Lower lobe of right lung (tissue), 2 donors: ENCODE data around the gene LIN9. TPM values are rescaled to one million over a fixed set of nuclear protein-coding genes. Genes with fewer than 3 reads are reported as not detected.

ENCODE experiments used
- ATAC-seq, 2 donors: fragments of 200-7000 bp; cut with Tn5 transposase; one replicate each; pipeline ENCODE4 v1.9.1; 2020 to 2022; ENCODE audit warnings: mild to moderate bottlenecking in 2 of 2, moderate library complexity in 2 of 2
- DNase-seq: peaks from one replicate; pipeline ENCODE4 v3.0.0-alpha.2; 2020
- H3K27ac ChIP-seq: fragments of 200-600 bp; one replicate; pipeline ENCODE4 v1.8.0; 2022
- H3K27me3 ChIP-seq: fragments of 200-600 bp; one replicate; pipeline ENCODE4 v1.8.0; 2022; ENCODE audit warnings: low read depth
- H3K36me3 ChIP-seq: fragments of 200-600 bp; one replicate; pipeline ENCODE4 v1.8.0; 2022; ENCODE audit warnings: mild to moderate bottlenecking
- H3K4me1 ChIP-seq: fragments of 200-600 bp; one replicate; pipeline ENCODE4 v1.8.0; 2022
- H3K4me3 ChIP-seq: fragments of 200-600 bp; one replicate; pipeline ENCODE4 v1.8.0; 2022; ENCODE audit warnings: mild to moderate bottlenecking
- H3K9me3 ChIP-seq: fragments of 200-600 bp; one replicate; pipeline ENCODE4 v1.8.0; 2022
- CTCF ChIP-seq: fragments of 200-600 bp; IDR thresholded peaks from one replicate; pipeline ENCODE4 v1.8.0; 2022; ENCODE audit warnings: antibody characterized with exemption, mild to moderate bottlenecking
- intact Hi-C: fragments of 100-400 bp; cut with DNase I; formaldehyde crosslinking; loops from one replicate; pipeline ENCODE4 v1.11.0; 2022
- total RNA-seq: library from RNA; stranded (reverse); fragmentation: NEBNext Ultra II Directional; extraction: Animal tissue kit (Norgen Biotek cat#: 25700); gene quantifications from one replicate; pipeline ENCODE4 v1.2.1, GENCODE V29; 2021
- donor health status: DM: no; HTN: yes; CAD: no; lungs with severe emphysema.

LIN9 gene
- total RNA-seq, 1 donor from 2014 or later: 3.5 TPM

GRCh38 chr1:226217273-226217672 lies 91.7 kb downstream of the LIN9 start:
- H3K27me3 ChIP-seq: no peaks in the 10 kb centered on the region
- TF ChIP-seq CTCF: no peak
- DNase-seq (no peak), ATAC-seq (no peak)
- H3K4me3 ChIP-seq: no peak overlapping the region
- no peaks in the 10 kb centered on the region for H3K4me1 ChIP-seq
- H3K27ac ChIP-seq: no peak overlapping the region
- H3K36me3 ChIP-seq: no peaks in the 10 kb centered on the region
- intact Hi-C loops: no loop called here
- H3K9me3 ChIP-seq: no peaks in the 10 kb centered on the region

GRCh38 chr1:226216056-226216455 lies 92.9 kb downstream of the LIN9 start:
- Histone ChIP-seq H3K27me3 (no peaks in the 10 kb centered on the region), H3K4me1 (no peaks in the 10 kb centered on the region), H3K36me3 (no peaks in the 10 kb centered on the region), H3K27ac (no peak overlapping the region), H3K4me3 (no peak overlapping the region), H3K9me3 (no peaks in the 10 kb centered on the region)
- TF ChIP-seq CTCF: no peak
- no peak for ATAC-seq
- no peak for DNase-seq
- intact Hi-C loops: no loop called here

GRCh38 chr1:226215239-226215638 lies 93.7 kb downstream of the LIN9 start:
- ATAC-seq: no peak

GRCh38 chr1:226212545-226212944 lies 96.4 kb downstream of the LIN9 start:
- Histone ChIP-seq H3K4me1 (no peaks in the 10 kb centered on the region), H3K27ac (no peak overlapping the region), H3K27me3 (no peaks in the 10 kb centered on the region), H3K36me3 (no peaks in the 10 kb centered on the region), H3K9me3 (no peaks in the 10 kb centered on the region), H3K4me3 (no peak overlapping the region)
- intact Hi-C loops: no loop called here
- TF ChIP-seq CTCF: no peak
- ATAC-seq (no peak), DNase-seq (no peak)

More at GRCh38 chr1:226215239-226215638, 93.7 kb downstream of the LIN9 start:
- no peak overlapping the region for H3K4me3 ChIP-seq
- no peak overlapping the region for H3K27ac ChIP-seq
- H3K4me1 ChIP-seq: no peaks in the 10 kb centered on the region
- no peak for TF ChIP-seq CTCF
- no peaks in the 10 kb centered on the region for H3K9me3 ChIP-seq
- no peaks in the 10 kb centered on the region for H3K27me3 ChIP-seq
- intact Hi-C loops: no loop called here
- DNase-seq: no peak
- no peaks in the 10 kb centered on the region for H3K36me3 ChIP-seq

GRCh38 chr1:226211181-226211821 lies 97.7 kb downstream of the LIN9 start:
- Histone ChIP-seq H3K36me3 (no peaks in the 10 kb centered on the region), H3K27me3 (no peaks in the 10 kb centered on the region), H3K4me3 (no peak overlapping the region), H3K4me1 (no peaks in the 10 kb centered on the region), H3K9me3 (no peaks in the 10 kb centered on the region), H3K27ac (no peak overlapping the region)
- intact Hi-C loops: no loop called here
- DNase-seq (no peak), ATAC-seq (no peak)
- no peak for TF ChIP-seq CTCF
